HG03045 (cell line): ENCODE data around the gene MISP3.

ENCODE experiments used
- ATAC-seq: cut with Tn5 transposase; IDR thresholded peaks from one replicate; pipeline ENCODE4 v1.9.1; 2021; ENCODE audit warnings: mild to moderate bottlenecking, moderate library complexity; ENCODE audit not compliant: unreplicated experiment

MISP3 gene

DNA sequence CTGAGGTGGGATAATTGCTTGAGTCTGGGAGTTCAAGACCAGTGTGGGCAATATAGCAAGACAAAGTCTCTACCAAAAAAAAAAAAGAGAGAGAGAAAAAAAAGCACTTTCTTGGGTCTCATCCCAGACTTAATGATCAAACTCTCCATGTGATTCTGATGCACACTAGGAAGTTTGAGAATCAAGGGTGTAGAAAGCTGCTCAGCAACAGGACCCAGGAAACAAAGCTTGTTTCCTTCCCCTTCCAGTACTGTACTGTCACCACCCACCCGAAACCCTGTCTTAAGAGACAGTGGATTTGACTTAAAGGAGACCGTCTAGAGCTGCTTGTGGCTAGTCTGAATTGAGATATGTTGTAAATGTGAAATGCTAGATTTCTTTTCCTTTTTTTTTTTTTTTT is 5.8 kb downstream of the MISP3 start:
- no peak for ATAC-seq

- ATAC-seq = peak; percentile 78
These were observed 8.6 kb downstream of the MISP3 start for GRCh38 chr19:14080887-14081796.

DNA sequence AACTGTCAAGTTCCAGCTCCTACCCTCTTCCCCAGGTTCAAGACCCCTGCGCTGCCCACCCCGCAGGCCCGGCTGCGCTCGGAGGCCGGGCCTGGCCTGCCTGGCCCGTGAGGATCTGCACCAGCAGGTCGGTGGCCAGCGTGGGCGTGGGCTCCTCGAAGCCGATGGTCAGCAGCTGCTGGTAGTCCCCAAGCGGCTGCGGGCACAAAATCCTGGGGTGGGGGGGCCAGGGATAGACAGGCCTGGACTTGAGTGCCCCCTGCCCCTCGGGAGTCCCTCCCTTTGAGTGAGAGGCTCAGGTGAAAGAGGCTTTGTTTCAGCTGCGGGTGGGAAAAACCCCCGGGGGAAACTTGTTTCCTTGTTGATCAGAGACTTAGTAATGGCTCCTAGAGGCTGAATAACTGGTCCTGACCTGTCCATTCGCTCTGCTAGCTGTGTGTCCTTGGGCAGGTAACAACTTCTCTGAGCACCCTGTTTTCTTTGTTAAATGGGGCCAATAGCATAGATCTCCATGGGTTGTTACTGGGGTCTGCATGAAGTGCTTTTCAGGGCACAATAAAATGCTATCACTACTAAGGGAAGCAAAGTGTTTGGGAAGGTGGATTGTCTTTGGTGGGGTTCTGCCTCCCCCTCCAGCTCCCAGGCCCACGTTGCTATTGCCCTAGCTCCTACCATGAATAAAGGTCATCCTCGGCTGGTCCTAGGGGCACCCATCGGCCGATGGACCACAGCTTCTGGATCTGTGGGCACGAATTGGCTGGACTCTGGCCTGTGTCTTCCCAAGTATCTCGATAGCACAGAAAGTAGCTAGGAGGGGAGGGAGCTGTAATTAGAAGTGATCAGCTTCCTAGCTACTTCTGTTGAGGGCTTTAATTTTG is 9.4 kb downstream of the MISP3 start:
- ATAC-seq = peak; percentile 5

GRCh38 chr19:14082675-14082960 is 10.0 kb downstream of the MISP3 start:
- ATAC-seq = no peak

DNA sequence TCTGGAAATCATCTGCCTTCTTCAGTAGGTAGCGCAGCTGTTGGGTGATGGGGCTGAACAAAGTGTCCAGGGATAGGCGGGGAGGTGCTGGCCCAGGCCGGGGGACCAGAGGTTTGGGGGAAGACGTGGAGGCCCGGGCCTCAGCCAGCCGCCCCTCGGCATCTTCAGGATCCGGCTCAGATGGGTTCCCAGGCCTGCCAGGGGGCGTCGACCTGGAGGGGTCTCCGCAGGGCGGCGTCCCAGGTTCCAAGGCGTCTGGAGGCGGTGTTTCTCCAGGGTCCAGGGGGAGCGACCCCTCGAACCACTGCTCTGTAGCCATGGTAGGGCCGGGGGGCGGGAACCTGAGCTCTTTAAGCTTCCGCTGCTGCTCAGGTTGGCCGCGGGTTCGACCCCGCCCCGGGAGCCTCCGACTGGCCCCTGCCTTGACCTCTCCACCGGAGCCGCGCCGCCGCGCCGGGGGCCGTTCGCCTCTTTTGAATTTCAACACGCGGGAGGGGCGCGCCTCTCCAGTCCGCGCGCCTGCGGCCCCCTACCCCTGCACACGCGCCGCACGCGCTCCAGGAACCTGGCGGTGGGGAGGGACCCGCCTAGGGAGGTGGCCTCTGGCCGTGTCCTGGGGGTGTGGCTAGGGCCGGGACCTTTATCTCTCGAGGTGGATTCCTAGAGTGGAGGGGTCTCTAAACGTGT is 12.9 kb downstream of the MISP3 start, which contains the start of gene C19orf67:
Gene C19orf67, minus strand, starts transcription at position 475 of the 687 bp plus-strand sequence. Its CDS starts 156 bp downstream, at position 319.
- ATAC-seq = no peak

DNA sequence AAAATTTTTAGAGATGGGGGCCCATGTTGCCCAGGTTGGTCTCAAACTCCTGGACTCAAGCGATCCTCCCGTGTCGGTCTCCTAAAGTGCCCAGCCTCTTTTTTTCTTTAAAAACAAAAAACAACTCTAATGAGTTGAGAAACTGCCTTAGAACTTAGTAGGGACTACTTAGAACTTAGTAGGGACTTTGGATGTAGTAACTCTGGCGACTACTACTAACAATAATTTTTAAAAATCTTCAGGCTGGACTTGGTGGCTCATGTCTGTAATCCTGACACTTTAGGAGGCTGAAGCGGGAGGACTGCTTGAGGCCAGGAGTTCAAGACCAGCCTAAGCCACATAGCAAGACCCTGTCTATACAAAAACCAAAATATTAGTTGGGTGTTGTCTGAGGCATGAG is 13.5 kb downstream of the MISP3 start:
- ATAC-seq = no peak

GRCh38 chr19:14088634-14089411 is 16.2 kb downstream of the MISP3 start:
- ATAC-seq = no peak

DNA sequence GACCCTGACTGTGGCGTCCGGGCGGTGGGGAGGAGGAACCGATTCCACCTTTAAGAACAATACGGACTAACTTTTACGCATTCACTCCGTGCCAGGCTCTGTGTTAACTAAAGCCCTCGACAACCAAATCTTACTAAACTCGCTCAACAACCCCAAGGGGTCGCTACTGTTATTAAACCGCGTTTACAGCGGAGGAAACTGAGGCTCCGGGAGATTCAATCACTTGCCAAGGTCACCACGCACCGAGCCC is 16.8 kb downstream of the MISP3 start:
- no peak for ATAC-seq

GRCh38 chr19:14089662-14090508 is 17.3 kb downstream of the MISP3 start:
- ATAC-seq = peak; percentile 19

- ATAC-seq = peak; percentile 45
These were observed 18.0 kb downstream of the MISP3 start, which contains the start of gene SAMD1 for GRCh38 chr19:14090509-14091080. Gene SAMD1 (minus strand): TSS chr19:14090751.

- peak; percentile 53 for ATAC-seq
These were observed 18.7 kb downstream of the MISP3 start for GRCh38 chr19:14091081-14091812.

- ATAC-seq = peak; percentile 10
These were observed 19.4 kb downstream of the MISP3 start for GRCh38 chr19:14091813-14092462.

GRCh38 chr19:14093117-14093823 is 20.7 kb downstream of the MISP3 start:
- no peak for ATAC-seq

- no peak for ATAC-seq
These were observed 22.3 kb downstream of the MISP3 start for GRCh38 chr19:14094854-14095253.

DNA sequence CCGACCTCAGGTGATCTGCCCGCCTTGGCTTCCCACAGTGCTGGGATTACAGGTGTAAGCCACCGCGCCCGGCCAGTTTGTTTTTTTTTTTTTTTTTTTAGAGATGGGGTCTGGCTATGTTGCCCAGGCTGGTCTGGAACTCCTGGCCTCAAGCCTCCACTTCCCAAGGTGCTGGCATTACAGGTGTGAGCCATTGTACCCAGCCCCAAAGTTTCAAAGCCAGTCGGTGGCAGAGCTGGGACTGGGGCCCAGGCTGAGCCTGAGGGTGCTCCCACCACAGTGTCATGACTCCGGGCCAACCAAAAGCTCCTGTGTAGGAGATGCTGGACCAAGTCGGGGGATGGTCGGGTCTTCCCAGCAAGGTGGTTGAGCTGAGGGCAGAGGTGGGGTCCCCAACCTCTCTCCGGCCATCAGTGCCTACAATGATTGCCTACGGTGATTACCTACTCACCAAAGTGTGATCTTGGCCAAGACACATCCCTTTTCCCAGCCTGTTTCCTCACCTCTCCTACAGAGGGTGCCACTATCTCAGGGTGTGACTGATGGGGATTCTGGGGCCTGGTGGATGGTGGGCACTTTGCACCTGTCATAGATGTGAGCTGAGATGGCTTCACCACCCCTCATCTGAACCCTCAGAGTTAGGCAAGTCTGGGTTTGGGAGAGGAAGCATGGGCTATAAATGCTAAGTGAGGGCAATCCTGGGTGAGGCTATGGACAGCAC is 23.8 kb downstream of the MISP3 start:
- no peak for ATAC-seq

DNA sequence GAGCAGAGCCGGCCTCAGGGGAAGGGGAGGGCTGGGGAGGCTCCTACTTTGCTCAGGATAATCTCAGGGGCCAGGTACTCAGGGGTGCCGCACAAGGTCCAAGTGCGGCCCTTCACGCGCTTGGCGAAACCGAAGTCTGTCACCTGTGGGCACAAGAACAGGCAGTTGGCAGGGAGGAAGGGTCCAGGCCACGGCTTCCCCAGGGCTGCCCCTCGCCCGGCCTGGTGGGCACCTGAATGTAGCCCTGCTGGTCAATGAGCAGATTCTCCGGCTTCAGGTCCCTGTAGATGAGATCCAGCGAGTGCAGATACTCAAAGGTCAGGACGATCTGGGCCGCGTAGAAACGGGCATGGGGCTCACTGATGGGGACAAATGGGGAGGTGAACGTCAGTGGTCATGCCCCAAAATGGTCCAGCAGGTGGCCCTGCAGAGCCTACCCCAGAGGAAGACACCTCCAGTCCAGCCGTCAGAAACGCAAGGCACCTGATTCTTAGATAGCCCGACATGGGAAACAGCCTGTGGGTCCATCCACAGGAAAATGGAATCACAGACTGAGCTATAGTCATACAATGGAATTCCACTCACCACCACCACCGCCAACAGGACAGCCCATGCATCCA is 25.1 kb downstream of the MISP3 start:
- ATAC-seq = no peak
